Chondrocyte (in vitro differentiated cells): ENCODE measurements around the gene LEMD2. TPM values are rescaled to one million over a fixed set of nuclear protein-coding genes. Genes with fewer than 3 reads are reported as not detected.

Experiments
- DNase-seq: peaks from one replicate; pipeline ENCODE4 v3.0.0; 2021; ENCODE audit warnings: mixed read lengths, low spot score
- H3K27ac Mint-ChIP-seq: one replicate; pipeline ENCODE4 v1.8.0; 2021; ENCODE audit warnings: mild to moderate bottlenecking, moderate library complexity, mixed read lengths; ENCODE audit not compliant: unreplicated experiment
- H3K27me3 Mint-ChIP-seq: 2 replicates; pipeline ENCODE4 v1.8.0; 2021; ENCODE audit warnings: low read depth, mixed read lengths
- H3K36me3 Mint-ChIP-seq: 2 replicates; pipeline ENCODE4 v1.8.0; 2021; ENCODE audit warnings: low read depth, mixed read lengths
- H3K4me1 Mint-ChIP-seq: 2 replicates; pipeline ENCODE4 v1.8.0; 2021; ENCODE audit warnings: low read depth, mild to moderate bottlenecking, mixed read lengths
- H3K4me3 Mint-ChIP-seq: one replicate; pipeline ENCODE4 v1.8.0; 2021; ENCODE audit warnings: mild to moderate bottlenecking, moderate library complexity, mixed read lengths; ENCODE audit not compliant: unreplicated experiment
- H3K9me3 Mint-ChIP-seq: 2 replicates; pipeline ENCODE4 v1.8.0; 2021; ENCODE audit warnings: low read depth, mixed read lengths
- total RNA-seq: library from RNA; stranded (reverse); gene quantifications from 3 replicates; pipeline ENCODE4 v1.2.1, GENCODE V29; 2021
- TF ChIP-seq, protein P1 (sequence below): fragments of 200-600 bp; sonication (generic); IDR thresholded peaks from 2 replicates; pipeline ENCODE4 v1.5.0; 2021; ENCODE audit warnings: antibody characterized with exemption, mild to moderate bottlenecking, moderate library complexity

LEMD2 gene
- total RNA-seq, 1 donor from 2014 or later: 60.1 TPM

DNA sequence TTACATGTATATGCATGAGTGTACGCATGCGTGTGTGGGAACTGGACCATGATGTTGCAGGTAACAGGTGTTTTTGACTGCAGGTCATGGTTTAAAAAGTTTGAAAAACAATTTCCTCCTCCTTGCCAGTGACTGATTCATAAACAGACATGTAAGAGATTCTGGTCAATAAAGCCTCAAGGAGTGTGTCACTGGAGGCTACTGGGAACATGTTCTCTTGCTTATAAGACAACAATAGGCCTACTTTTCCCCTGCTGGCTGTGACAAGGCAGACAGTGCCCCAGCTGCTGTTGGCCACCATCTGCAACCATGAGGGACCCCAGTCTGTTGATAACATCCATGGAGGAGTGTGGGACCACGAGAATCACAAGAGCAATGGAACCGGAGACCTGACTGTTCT lies 12.7 kb downstream of the LEMD2 start:
- Mint-ChIP-seq H3K4me3 (no peak overlapping the region), H3K27ac (no peak overlapping the region), H3K4me1 (peaks cover 25% of the 10 kb centered on the region), H3K9me3 (no peaks in the 10 kb centered on the region), H3K27me3 (no peaks in the 10 kb centered on the region), H3K36me3 (peaks cover 39% of the 10 kb centered on the region)
- DNase-seq: no peak
- TF ChIP-seq, protein P1, sequence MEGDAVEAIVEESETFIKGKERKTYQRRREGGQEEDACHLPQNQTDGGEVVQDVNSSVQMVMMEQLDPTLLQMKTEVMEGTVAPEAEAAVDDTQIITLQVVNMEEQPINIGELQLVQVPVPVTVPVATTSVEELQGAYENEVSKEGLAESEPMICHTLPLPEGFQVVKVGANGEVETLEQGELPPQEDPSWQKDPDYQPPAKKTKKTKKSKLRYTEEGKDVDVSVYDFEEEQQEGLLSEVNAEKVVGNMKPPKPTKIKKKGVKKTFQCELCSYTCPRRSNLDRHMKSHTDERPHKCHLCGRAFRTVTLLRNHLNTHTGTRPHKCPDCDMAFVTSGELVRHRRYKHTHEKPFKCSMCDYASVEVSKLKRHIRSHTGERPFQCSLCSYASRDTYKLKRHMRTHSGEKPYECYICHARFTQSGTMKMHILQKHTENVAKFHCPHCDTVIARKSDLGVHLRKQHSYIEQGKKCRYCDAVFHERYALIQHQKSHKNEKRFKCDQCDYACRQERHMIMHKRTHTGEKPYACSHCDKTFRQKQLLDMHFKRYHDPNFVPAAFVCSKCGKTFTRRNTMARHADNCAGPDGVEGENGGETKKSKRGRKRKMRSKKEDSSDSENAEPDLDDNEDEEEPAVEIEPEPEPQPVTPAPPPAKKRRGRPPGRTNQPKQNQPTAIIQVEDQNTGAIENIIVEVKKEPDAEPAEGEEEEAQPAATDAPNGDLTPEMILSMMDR: no peak

DNA sequence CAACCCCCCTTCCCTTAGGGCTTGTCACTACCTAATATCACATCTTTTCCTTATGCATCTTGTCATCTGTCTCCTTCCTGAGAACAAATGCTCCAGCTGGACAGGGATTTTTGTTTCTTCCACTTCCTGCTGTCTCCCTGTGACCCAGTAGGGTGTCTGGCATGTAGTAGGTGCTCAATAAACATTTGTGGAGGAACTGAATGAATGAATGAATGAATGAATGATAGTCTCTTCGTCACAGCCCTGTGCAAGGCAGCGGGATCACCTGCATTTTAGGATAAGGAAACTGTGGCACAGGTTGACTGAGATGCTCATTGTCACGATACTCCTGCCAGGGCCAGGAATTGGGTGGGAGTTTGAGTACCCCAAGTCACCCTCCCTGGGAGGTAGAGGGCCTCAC lies 14.2 kb downstream of the LEMD2 start:
- peaks cover 35% of the 10 kb centered on the region for H3K4me1 Mint-ChIP-seq
- no peaks in the 10 kb centered on the region for H3K27me3 Mint-ChIP-seq
- TF ChIP-seq, protein P1: no peak
- peaks cover 29% of the 10 kb centered on the region for H3K36me3 Mint-ChIP-seq
- H3K9me3 Mint-ChIP-seq: no peaks in the 10 kb centered on the region
- no peak for DNase-seq
- no peak overlapping the region for H3K4me3 Mint-ChIP-seq
- no peak overlapping the region for H3K27ac Mint-ChIP-seq

DNA sequence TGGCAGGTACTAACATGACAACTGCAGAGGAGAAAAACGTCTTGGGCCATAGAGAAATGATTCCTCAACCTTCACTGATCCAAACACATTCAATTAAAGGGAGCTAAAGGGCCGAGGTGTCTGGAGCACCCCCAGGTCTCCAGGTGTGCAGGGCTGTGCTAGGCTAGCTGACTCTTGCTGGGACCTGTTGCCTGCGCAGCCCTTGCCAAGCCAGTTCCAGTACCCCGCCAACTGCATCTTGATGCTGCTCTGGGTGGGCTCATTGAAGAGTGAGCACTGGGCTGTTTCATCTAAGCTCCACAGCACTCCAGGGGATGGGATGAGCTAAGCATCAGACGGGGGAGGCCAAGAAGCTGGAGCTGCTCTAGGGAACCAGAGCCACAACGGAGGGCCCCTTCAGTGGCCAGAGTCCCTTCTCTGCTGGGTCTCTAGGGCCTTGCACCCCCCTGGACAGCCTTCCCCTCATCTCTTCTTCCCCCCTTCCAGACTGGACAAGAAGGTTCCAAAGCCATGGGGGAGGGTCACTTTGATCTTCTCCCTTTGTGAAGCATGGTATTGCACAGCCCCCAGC lies 15.9 kb downstream of the LEMD2 start:
- H3K36me3 Mint-ChIP-seq: peaks cover 20% of the 10 kb centered on the region
- TF ChIP-seq, protein P1: no peak
- no peaks in the 10 kb centered on the region for H3K27me3 Mint-ChIP-seq
- H3K27ac Mint-ChIP-seq: peak overlapping the region; percentile 94
- DNase-seq: no peak
- H3K4me1 Mint-ChIP-seq: peaks cover 50% of the 10 kb centered on the region
- no peaks in the 10 kb centered on the region for H3K9me3 Mint-ChIP-seq
- no peak overlapping the region for H3K4me3 Mint-ChIP-seq

DNA sequence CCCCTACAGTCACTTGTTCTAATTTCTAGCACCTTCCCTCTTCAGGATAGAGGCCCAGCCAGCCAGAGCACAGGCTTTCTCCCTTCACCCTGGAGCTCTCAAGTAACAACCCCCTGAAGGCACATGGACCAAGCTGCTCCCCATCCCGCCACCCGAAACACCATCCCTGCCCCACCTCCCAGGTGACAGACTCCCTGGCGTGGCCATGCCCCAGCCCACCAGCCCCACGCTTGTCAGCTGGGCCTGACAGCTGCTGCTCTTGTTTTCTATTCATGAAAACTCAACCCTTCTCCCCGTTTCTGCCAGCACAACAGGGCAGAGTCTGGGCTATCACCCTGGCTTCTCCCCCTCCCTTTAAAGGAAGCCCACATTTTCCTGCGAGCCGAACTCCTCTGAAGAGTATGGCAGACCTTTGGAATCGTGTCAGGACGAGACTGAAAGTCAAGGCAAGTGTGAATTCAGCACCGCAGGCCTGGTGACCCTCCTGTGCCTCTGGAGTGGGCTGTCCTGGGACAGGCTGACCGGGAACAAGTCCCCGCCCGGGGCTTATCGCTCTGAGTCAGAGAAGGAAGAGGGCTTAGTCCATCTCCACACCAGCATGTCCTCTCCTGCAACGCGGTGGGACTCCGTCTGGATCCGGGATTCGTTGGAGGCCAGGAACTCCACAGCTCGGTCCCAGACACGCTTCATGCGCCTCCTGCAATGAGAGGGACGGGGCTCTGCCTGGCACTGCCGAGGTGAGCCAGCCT lies 16.7 kb downstream of the LEMD2 start:
- TF ChIP-seq, protein P1: no peak
- H3K36me3 Mint-ChIP-seq: peaks cover 16% of the 10 kb centered on the region
- peak overlapping the region; percentile 94 for H3K27ac Mint-ChIP-seq
- DNase-seq: no peak
- peaks cover 50% of the 10 kb centered on the region for H3K4me1 Mint-ChIP-seq
- H3K9me3 Mint-ChIP-seq: peaks cover 1% of the 10 kb centered on the region
- H3K27me3 Mint-ChIP-seq: no peaks in the 10 kb centered on the region
- H3K4me3 Mint-ChIP-seq: peak overlapping the region; percentile 41

DNA sequence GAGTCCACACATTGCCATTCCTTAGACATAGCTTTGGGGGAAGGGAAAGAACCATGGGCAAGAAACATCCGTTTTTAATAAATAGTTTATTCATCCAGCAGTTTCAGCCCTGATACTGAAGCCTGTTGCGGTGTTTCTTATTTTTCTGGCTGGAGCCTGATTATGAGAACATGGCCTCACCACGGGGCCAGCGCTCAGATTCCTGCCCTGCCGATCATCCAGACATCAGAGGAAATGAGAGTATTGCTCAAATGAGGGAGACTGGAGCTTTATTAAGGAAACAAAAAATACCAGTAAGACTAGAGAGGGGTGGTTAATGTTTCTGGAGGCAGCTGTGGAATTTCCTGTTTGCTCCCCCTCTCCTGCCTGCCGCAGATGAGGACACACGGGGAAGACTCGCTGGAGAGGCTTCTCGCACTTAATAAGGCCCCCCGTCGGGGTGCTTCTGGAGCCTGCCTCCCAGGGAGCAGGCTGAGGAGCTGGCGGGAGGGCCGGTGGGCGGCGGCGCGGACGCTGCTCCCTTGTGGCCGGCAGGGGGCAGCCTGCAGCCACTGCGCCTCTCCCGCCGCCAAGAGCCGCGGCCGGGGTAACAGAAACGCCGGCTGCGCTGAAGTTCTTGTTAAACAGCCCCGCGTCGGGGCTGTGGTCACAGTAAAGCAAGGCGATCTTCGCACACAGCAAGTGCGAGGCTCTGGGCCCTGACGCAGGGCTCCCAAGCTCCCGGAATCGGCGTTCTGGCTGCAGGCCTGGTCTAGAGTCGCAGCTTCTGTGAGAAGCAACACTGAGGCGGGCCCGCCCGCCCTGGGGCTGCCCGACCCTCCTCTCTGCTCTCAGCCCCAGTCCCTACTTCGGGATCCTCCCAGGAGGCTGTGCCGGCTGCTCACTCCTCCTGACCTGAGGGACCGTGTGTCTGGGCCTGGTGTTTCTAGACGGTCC lies 17.5 kb downstream of the LEMD2 start:
- peaks cover 7% of the 10 kb centered on the region for H3K9me3 Mint-ChIP-seq
- H3K27me3 Mint-ChIP-seq: no peaks in the 10 kb centered on the region
- H3K36me3 Mint-ChIP-seq: peaks cover 13% of the 10 kb centered on the region
- H3K4me1 Mint-ChIP-seq: peaks cover 50% of the 10 kb centered on the region
- no peak for DNase-seq
- H3K27ac Mint-ChIP-seq: peak overlapping the region; percentile 94
- TF ChIP-seq, protein P1: peak; percentile 99
- H3K4me3 Mint-ChIP-seq: peak overlapping the region; percentile 41
